K562 (cell line): Measurements from ENCODE around the gene TMC8. TPM values are rescaled to one million over a fixed set of nuclear protein-coding genes. Genes with fewer than 3 reads are reported as not detected.

Experiments used
- ARID1B ChIP-seq: fragments of 450-650 bp; IDR thresholded peaks from 2 replicates; pipeline ENCODE4 v1.6.1; 2016; ENCODE audit warnings: antibody characterized with exemption, mild to moderate bottlenecking, inconsistent platforms
- BCL6 ChIP-seq: fragments of 250-450 bp; sonication (Bioruptor Pico); IDR thresholded peaks from 2 replicates; pipeline ENCODE4 v1.4.0; 2020
- BCOR ChIP-seq: fragments of 450-650 bp; IDR thresholded peaks from 2 replicates; pipeline ENCODE4 v1.6.1; 2016
- EP400 ChIP-seq: fragments of 450-650 bp; IDR thresholded peaks from 2 replicates; pipeline ENCODE4 v1.6.1; 2017; ENCODE audit warnings: antibody characterized with exemption, mild to moderate bottlenecking, moderate library complexity
- L3MBTL2 ChIP-seq: fragments of 450-650 bp; IDR thresholded peaks from 2 replicates; pipeline ENCODE4 v1.6.1; 2016; ENCODE audit warnings: mild to moderate bottlenecking, moderate library complexity
- MAZ ChIP-seq, 2 experiments: fragments of 450-650 bp in 1 of 2; sonication (generic) in 1 of 2; formaldehyde crosslinking; IDR thresholded peaks in 1 of 2; conservative IDR thresholded peaks in 1 of 2; 2 replicates each; pipeline versions ENCODE4 v1.4.0 to v1.5.0; 2020; ENCODE audit warnings: mild to moderate bottlenecking in 1 of 2, missing genetic modification reagents in 1 of 2
- MED1 ChIP-seq: sonication (generic); formaldehyde crosslinking; IDR thresholded peaks from 2 replicates; pipeline ENCODE4 v1.8.1; 2023; ENCODE audit warnings: missing genetic modification reagents, borderline replicate concordance
- MEIS2 ChIP-seq: fragments of 450-650 bp; IDR thresholded peaks from 2 replicates; pipeline ENCODE4 v1.6.1; 2014; ENCODE audit warnings: mild to moderate bottlenecking; ENCODE audit not compliant: partially characterized antibody
- NFIC ChIP-seq: fragments of 450-650 bp; IDR thresholded peaks from 2 replicates; pipeline ENCODE4 v1.6.1; 2017; ENCODE audit warnings: mild to moderate bottlenecking, inconsistent platforms
- NR2C2 ChIP-seq, 2 experiments: fragments of 200-800 bp in 1 of 2; sonication (Bioruptor generic) in 1 of 2; sonication (generic) in 1 of 2; formaldehyde crosslinking in 1 of 2; IDR thresholded peaks; 2 replicates each; pipeline versions ENCODE4 v1.6.1 to v1.8.0; 2016 to 2022; ENCODE audit warnings: mild to moderate bottlenecking in 1 of 2, missing compliant biosample characterization in 1 of 2, missing genetic modification characterization in 1 of 2, missing genetic modification reagents in 1 of 2
- PHF20 ChIP-seq: fragments of 450-650 bp; IDR thresholded peaks from 2 replicates; pipeline ENCODE4 v1.6.1; 2018; ENCODE audit not compliant: partially characterized antibody
- SIN3A ChIP-seq, 2 experiments: fragments of 150-350 bp in 1 of 2; IDR thresholded peaks; 2 replicates each; pipeline ENCODE4 v1.6.1; 2011 to 2016; ENCODE audit warnings: borderline replicate concordance in 2 of 2, low read depth in 2 of 2, low read length in 2 of 2, mild to moderate bottlenecking in 2 of 2, moderate library complexity in 2 of 2; ENCODE audit not compliant: control insufficient read depth in 1 of 2
- SMAD4 ChIP-seq: fragments of 250-450 bp; sonication (Bioruptor Pico); conservative IDR thresholded peaks from 2 replicates; pipeline ENCODE4 v1.8.0; 2021; ENCODE audit warnings: inconsistent platforms, mild to moderate bottlenecking, moderate library complexity
- TBP ChIP-seq: optimal IDR thresholded peaks from 2 replicates; pipeline ENCODE3; 2011; ENCODE audit warnings: low read depth, low read length, improper control_type of control experiment
- ZEB2 ChIP-seq: fragments of 450-650 bp; IDR thresholded peaks from 2 replicates; pipeline ENCODE4 v1.6.1; 2016
- ZNF134 ChIP-seq: fragments of 250-450 bp; sonication (Bioruptor Pico); conservative IDR thresholded peaks from 2 replicates; pipeline ENCODE4 v1.4.0; 2020
- ZNF583 ChIP-seq: fragments of 250-450 bp; sonication (Bioruptor Pico); IDR thresholded peaks from 2 replicates; pipeline ENCODE4 v1.4.0; 2020
- ZNF780A ChIP-seq: fragments of 250-450 bp; sonication (Bioruptor Pico); IDR thresholded peaks from 2 replicates; pipeline ENCODE4 v1.5.0; 2021; ENCODE audit warnings: mild to moderate bottlenecking
- polyA plus RNA-seq, 8 experiments: library from polyadenylated mRNA; depleted of rRNA in 4 of 8; stranded (reverse) in 5 of 8; unstranded in 3 of 8; fragments of >200 nt; fragmentation: Nextera tagmentation in 2 of 8; fragmentation: Illumina TruSeq in 1 of 8; extraction: Ambion mirVana in 2 of 8; extraction: Trizol in 1 of 8; gene quantifications; 2 replicates each; pipeline versions ENCODE4 v1.2.1 to v1.2.3, GENCODE V29; 2011 to 2014; ENCODE audit warnings: inconsistent platforms in 1 of 8, missing spikeins in 1 of 8
- total RNA-seq, 7 experiments: library from RNA; depleted of rRNA in 6 of 7; stranded (reverse); fragments of >200 nt in 6 of 7; fragmentation: Illumina TruSeq in 2 of 7; extraction: Trizol in 2 of 7; gene quantifications; 2 replicates each; pipeline versions ENCODE4 v1.2.1 to v1.2.3, GENCODE V29; 2011 to 2021; ENCODE audit warnings: low replicate concordance in 1 of 7
- TF ChIP-seq, protein P1 (sequence below): fragments of 250-450 bp; sonication (Bioruptor Pico); IDR thresholded peaks from 2 replicates; pipeline ENCODE4 v1.4.0; 2020; ENCODE audit warnings: mild to moderate bottlenecking, moderate library complexity, borderline replicate concordance
- TF ChIP-seq, protein P2 (sequence below): fragments of 250-450 bp; sonication (Bioruptor Pico); IDR thresholded peaks from 2 replicates; pipeline ENCODE4 v1.4.0; 2020
- TF ChIP-seq, protein P3 (sequence below): sonication (generic); formaldehyde crosslinking; IDR thresholded peaks from 2 replicates; pipeline ENCODE4 v1.4.0; 2020; ENCODE audit warnings: mild to moderate bottlenecking, missing genetic modification reagents
- TF ChIP-seq, protein P4 (sequence below): fragments of 200-800 bp; sonication (Bioruptor generic); IDR thresholded peaks from 2 replicates; pipeline ENCODE4 v1.6.1; 2017; ENCODE audit warnings: missing genetic modification characterization, missing compliant biosample characterization

Gene TMC8
- total and polyA plus RNA-seq, 9 of the 15 experiments (the other 6 are each of a cell fraction or from before 2014, with no cell fraction given), result 0.13 to 10.9 (median 2.8) TPM

DNA sequence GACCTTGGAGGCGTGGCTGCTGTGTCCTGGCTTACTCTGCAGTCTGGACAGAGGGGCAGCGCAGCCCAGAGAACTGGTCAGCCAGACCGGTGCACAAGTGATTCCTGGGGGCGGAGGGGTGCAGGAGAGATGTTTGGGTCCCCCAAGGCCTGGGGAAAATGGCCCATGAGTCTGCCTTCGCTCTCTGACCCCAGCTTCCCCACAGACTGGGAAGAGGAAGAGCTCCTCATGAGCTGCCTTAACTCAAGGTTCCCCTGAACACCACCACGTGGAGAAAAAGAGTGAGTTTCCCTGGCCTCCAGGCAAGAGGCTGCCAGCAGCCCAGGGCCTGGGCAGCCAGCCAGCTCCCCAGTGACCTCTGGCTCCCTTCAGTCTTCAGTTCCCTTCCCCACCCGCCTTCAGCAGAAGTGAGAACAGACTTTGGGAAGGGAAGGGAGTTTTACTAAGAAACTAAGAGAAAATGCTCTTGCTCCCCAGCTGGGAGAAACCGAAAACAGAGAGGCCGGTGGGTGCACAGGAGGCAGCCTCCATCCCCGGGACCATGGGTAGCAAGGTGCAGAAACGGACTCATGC, 13.7 kb downstream of the TMC8 start (continued):
- TF ChIP-seq, protein P1, sequence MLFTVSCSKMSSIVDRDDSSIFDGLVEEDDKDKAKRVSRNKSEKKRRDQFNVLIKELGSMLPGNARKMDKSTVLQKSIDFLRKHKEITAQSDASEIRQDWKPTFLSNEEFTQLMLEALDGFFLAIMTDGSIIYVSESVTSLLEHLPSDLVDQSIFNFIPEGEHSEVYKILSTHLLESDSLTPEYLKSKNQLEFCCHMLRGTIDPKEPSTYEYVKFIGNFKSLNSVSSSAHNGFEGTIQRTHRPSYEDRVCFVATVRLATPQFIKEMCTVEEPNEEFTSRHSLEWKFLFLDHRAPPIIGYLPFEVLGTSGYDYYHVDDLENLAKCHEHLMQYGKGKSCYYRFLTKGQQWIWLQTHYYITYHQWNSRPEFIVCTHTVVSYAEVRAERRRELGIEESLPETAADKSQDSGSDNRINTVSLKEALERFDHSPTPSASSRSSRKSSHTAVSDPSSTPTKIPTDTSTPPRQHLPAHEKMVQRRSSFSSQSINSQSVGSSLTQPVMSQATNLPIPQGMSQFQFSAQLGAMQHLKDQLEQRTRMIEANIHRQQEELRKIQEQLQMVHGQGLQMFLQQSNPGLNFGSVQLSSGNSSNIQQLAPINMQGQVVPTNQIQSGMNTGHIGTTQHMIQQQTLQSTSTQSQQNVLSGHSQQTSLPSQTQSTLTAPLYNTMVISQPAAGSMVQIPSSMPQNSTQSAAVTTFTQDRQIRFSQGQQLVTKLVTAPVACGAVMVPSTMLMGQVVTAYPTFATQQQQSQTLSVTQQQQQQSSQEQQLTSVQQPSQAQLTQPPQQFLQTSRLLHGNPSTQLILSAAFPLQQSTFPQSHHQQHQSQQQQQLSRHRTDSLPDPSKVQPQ, result no peak
- TF ChIP-seq ZEB2, result no peak
- TF ChIP-seq SIN3A (IDR thresholded peaks at IDR 0.05; ENCODE audit: borderline replicate concordance in 2 of 2, control insufficient read depth in 1 of 2, low read depth in 2 of 2, low read length in 2 of 2), result peak in 1 of 2 experiments; percentile 58; a peak in 1 of 4 replicates
- TF ChIP-seq, protein P2, sequence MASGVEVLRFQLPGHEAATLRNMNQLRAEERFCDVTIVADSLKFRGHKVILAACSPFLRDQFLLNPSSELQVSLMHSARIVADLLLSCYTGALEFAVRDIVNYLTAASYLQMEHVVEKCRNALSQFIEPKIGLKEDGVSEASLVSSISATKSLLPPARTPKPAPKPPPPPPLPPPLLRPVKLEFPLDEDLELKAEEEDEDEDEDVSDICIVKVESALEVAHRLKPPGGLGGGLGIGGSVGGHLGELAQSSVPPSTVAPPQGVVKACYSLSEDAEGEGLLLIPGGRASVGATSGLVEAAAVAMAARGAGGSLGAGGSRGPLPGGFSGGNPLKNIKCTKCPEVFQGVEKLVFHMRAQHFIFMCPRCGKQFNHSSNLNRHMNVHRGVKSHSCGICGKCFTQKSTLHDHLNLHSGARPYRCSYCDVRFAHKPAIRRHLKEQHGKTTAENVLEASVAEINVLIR (CRISPR knock-in tag), result no peak
- TF ChIP-seq ZNF780A (CRISPR knock-in tag), result no peak
- no peak; a peak in 1 of 4 replicates for TF ChIP-seq MAZ (CRISPR knock-in tag; conservative IDR thresholded peaks at IDR 0.05 in 1 of 2, IDR thresholded peaks at IDR 0.05 in 1 of 2)
- peak; percentile 48 for TF ChIP-seq MEIS2
- no peak for TF ChIP-seq PHF20
- TF ChIP-seq, protein P3, sequence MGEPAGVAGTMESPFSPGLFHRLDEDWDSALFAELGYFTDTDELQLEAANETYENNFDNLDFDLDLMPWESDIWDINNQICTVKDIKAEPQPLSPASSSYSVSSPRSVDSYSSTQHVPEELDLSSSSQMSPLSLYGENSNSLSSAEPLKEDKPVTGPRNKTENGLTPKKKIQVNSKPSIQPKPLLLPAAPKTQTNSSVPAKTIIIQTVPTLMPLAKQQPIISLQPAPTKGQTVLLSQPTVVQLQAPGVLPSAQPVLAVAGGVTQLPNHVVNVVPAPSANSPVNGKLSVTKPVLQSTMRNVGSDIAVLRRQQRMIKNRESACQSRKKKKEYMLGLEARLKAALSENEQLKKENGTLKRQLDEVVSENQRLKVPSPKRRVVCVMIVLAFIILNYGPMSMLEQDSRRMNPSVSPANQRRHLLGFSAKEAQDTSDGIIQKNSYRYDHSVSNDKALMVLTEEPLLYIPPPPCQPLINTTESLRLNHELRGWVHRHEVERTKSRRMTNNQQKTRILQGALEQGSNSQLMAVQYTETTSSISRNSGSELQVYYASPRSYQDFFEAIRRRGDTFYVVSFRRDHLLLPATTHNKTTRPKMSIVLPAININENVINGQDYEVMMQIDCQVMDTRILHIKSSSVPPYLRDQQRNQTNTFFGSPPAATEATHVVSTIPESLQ, result 0 out of 2 replicates have a peak, but pooled peaks have one; percentile 20
- no peak for TF ChIP-seq MED1 (CRISPR knock-in tag)
- 0 out of 2 replicates have a peak, but pooled peaks have one; percentile 31 for TF ChIP-seq BCOR
- TF ChIP-seq EP400, result peak; percentile 57; the same call in 1 of the 2 replicates
- no peak for TF ChIP-seq BCL6 (CRISPR knock-in tag)
- TF ChIP-seq NR2C2 (CRISPR knock-in tag; IDR thresholded peaks at IDR 0.05), result no peak
- TF ChIP-seq NR2C2 (tag; IDR thresholded peaks at IDR 0.05), result peak; percentile 85
- TF ChIP-seq SMAD4 (CRISPR knock-in tag), result peak; percentile 60; the same call in 1 of the 2 replicates
- TF ChIP-seq ARID1B, result peak; percentile 31; the same call in 1 of the 2 replicates
- TF ChIP-seq L3MBTL2, result peak; percentile 90
- peak; percentile 95 for TF ChIP-seq NFIC
- TF ChIP-seq ZNF583 (CRISPR knock-in tag), result peak; percentile 69; the same call in 1 of the 2 replicates
- TF ChIP-seq TBP, result peak; percentile 45
- 0 out of 2 replicates have a peak, but pooled peaks have one; percentile 16 for TF ChIP-seq ZNF134 (CRISPR knock-in tag)
- TF ChIP-seq, protein P4, sequence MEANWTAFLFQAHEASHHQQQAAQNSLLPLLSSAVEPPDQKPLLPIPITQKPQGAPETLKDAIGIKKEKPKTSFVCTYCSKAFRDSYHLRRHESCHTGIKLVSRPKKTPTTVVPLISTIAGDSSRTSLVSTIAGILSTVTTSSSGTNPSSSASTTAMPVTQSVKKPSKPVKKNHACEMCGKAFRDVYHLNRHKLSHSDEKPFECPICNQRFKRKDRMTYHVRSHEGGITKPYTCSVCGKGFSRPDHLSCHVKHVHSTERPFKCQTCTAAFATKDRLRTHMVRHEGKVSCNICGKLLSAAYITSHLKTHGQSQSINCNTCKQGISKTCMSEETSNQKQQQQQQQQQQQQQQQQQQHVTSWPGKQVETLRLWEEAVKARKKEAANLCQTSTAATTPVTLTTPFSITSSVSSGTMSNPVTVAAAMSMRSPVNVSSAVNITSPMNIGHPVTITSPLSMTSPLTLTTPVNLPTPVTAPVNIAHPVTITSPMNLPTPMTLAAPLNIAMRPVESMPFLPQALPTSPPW, result peak; percentile 34; the same call in 1 of the 2 replicates
